Measurements from ENCODE around the gene HSPA12B. TPM values are rescaled to one million over a fixed set of nuclear protein-coding genes. Genes with fewer than 3 reads are reported as not detected.

The HSPA12B gene
- total and polyA plus RNA-seq, 2 of the 13 experiments (the other 11 are each of a cell fraction or from before 2014, with no cell fraction given): 0.01 TPM; not detected in 1

GRCh38 chr20:3796477-3797225 lies 64.2 kb downstream of the HSPA12B start (continued):
- TF ChIP-seq PBX3 (CRISPR knock-in tag; IDR thresholded peaks at IDR 0.05; ENCODE audit: borderline replicate concordance) (no peak), SUZ12 (IDR thresholded peaks at IDR 0.05; ENCODE audit: low read depth, low read length) (no peak), E2F5 (CRISPR knock-in tag; conservative IDR thresholded peaks at IDR 0.05) (no peak), REPIN1 (CRISPR knock-in tag; IDR thresholded peaks at IDR 0.05; ENCODE audit: borderline replicate concordance, low read depth) (no peak), SMC3 (IDR thresholded peaks at IDR 0.05; ENCODE audit: low read length) (no peak), BHLHE40 (IDR thresholded peaks at IDR 0.05; ENCODE audit: low read length) (no peak), ZNF619 (CRISPR knock-in tag; IDR thresholded peaks at IDR 0.05) (no peak), HES4 (CRISPR knock-in tag; IDR thresholded peaks at IDR 0.05; ENCODE audit: borderline replicate concordance) (peak; percentile 66; the same call in 1 of the 2 replicates), PCBP1 (IDR thresholded peaks at IDR 0.05; ENCODE audit: borderline replicate concordance, low read depth, low read length) (no peak), ARID3A (IDR thresholded peaks at IDR 0.05; ENCODE audit: low read depth, low read length) (no peak), PLRG1 (conservative IDR thresholded peaks at IDR 0.05) (no peak), CTCF (CRISPR knock-in tag; IDR thresholded peaks at IDR 0.05) (no peak), ATRX (CRISPR knock-in tag; IDR thresholded peaks at IDR 0.05; ENCODE audit: borderline replicate concordance) (no peak), CSRNP1 (CRISPR knock-in tag; IDR thresholded peaks at IDR 0.05) (no peak; the same call in 1 of the 2 replicates), ATF7-NPFF (CRISPR knock-in tag; IDR thresholded peaks at IDR 0.05; ENCODE audit: low read depth) (no peak), NR2F2 (IDR thresholded peaks at IDR 0.05; ENCODE audit: borderline replicate concordance, low read depth) (no peak), MEIS1 (CRISPR knock-in tag; IDR thresholded peaks at IDR 0.05; ENCODE audit: borderline replicate concordance) (no peak), ZBTB2 (CRISPR knock-in tag; IDR thresholded peaks at IDR 0.05; ENCODE audit: low read depth) (no peak), DPF2 (CRISPR knock-in tag; IDR thresholded peaks at IDR 0.05; ENCODE audit: borderline replicate concordance, low read depth) (no peak), ZNF556 (CRISPR knock-in tag; IDR thresholded peaks at IDR 0.05; ENCODE audit: borderline replicate concordance) (0 out of 2 replicates have a peak, but pooled peaks have one; percentile 28), RBAK (CRISPR knock-in tag; IDR thresholded peaks at IDR 0.05) (no peak)

All from HepG2 (cell line).